ENCODE results near the gene MCM8. TPM values are rescaled to one million over a fixed set of nuclear protein-coding genes. Genes with fewer than 3 reads are reported as not detected.

The MCM8 gene
- total and polyA plus RNA-seq, 9 of the 15 experiments (the other 6 are each of a cell fraction or from before 2014, with no cell fraction given) = 4.5 to 43.8 (median 25.4) TPM

DNA sequence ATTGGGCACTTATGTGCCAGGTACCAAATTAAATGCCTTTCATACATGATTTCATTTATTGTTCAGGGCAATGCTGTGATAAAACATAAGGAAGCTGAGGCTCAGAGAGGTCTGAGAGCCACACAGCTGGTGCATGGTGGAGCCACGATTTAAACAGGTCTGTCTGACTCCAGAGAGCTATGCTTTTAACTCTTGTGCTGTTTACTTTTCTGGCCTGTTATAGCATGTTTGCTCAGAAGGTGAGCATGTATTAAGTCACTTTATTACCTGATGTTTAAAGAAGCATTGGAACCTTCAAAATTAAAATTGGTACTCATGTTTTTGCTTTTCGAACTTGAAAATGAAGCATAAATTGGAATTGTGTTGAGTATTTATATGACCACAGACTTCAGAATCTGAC lies 26.8 kb downstream of the MCM8 start (continued):
- TF ChIP-seq ETV6 (IDR thresholded peaks at IDR 0.05; ENCODE audit: borderline replicate concordance in 1 of 2, low read depth in 2 of 2, low read length in 1 of 2) (no peak), ETV6 (CRISPR knock-in tag; IDR thresholded peaks at IDR 0.05; ENCODE audit: borderline replicate concordance) (no peak), DNMT1 (IDR thresholded peaks at IDR 0.05) (no peak)

DNA sequence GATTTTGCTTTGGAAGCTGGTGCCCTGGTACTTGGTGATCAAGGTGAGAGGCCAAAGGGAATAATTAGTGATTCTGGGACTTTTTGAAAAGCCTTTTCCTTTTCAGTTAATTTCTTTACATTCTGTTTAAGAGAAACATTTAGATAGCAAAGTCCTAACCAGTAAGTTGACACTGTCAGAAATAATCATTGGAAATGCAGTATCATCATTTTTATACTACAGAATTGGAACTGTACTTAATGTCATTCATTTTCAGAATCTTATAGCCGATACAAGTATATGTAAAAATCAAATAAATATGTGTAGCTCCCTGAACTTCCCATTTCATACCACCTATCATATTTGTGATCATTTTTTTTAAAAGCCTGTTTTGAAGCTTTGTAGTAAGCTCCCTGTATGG lies 27.5 kb downstream of the MCM8 start:
- H2AFZ ChIP-seq (ENCODE audit: low read depth, low read length) = no peak overlapping the region
- H3K36me3 ChIP-seq (ENCODE audit: control insufficient read depth, insufficient read depth, low read length) = peaks cover 72% of the 10 kb centered on the region
- H3K4me3 ChIP-seq = no peak overlapping the region
- no peak for ATAC-seq
- no peaks in the 10 kb centered on the region for H3K9me3 ChIP-seq (replicated peaks; ENCODE audit: control insufficient read depth, insufficient read depth, low read depth, low read length)
- no peak overlapping the region for H3K27ac ChIP-seq (ENCODE audit: extremely low read depth, low read depth, low read length)
- ChIA-PET CTCF (ENCODE audit: low intra/inter-chr PET ratio) (no interaction called here), POLR2A (interaction anchor here (1.0 kb wide), 1 partner anchor 9 kb away, joined by 3 read pairs; no protein-coding TSS in a partner anchor)
- in situ Hi-C loops (cut with MboI) = no loop called here
- H3K9ac ChIP-seq (ENCODE audit: insufficient read depth in 1 of 2, low read depth in 2 of 2, low read length in 2 of 2) = no peak overlapping the region
- DNase-seq (ENCODE audit: extremely low read depth in 1 of 4, low spot score in 3 of 4) = no peak
- FAIRE-seq = no peak
- H4K20me1 ChIP-seq (replicated peaks; ENCODE audit: control insufficient read depth, insufficient read depth, low read length) = no peaks in the 10 kb centered on the region
- intact Hi-C loops (cut with micrococcal nuclease) = no loop called here
- no peaks in the 10 kb centered on the region for H3K4me1 ChIP-seq (replicated peaks in 1 of 2; ENCODE audit: control insufficient read depth in 2 of 2, insufficient read depth in 2 of 2, low read length in 2 of 2)
- WGBS (ENCODE audit: insufficient coverage, low coverage, missing lambda C conversion rate) = 100% methylated on average over 1 of the region's 1 CpG
- no TSS peak for BruUV-seq (replicated peaks)
- TF ChIP-seq FUS (optimal IDR thresholded peaks at IDR 0.05; ENCODE audit: low read depth, low read length) (no peak), SOX6 (IDR thresholded peaks at IDR 0.05) (no peak), ZNF57 (CRISPR knock-in tag; IDR thresholded peaks at IDR 0.05) (no peak), ZNF316 (IDR thresholded peaks at IDR 0.05) (peak; percentile 63), C11orf30 (IDR thresholded peaks at IDR 0.05; ENCODE audit: low read depth) (peak; percentile 39; the same call in 1 of the 2 replicates), MAFF (IDR thresholded peaks at IDR 0.05; ENCODE audit: low read length) (0 out of 2 replicates have a peak, but pooled peaks have one; percentile 6), RBBP5 (IDR thresholded peaks at IDR 0.05; ENCODE audit: borderline replicate concordance, insufficient read depth, low read length, poor library complexity, severe bottlenecking) (no peak)
- no peaks in the 10 kb centered on the region for H3K27me3 ChIP-seq (ENCODE audit: control insufficient read depth in 2 of 2, insufficient read depth in 2 of 2, low read length in 2 of 2)
- no peaks in the 10 kb centered on the region for H3K9me1 ChIP-seq (ENCODE audit: control insufficient read depth, insufficient read depth, low read length)
- H3K79me2 ChIP-seq (ENCODE audit: control insufficient read depth, insufficient read depth, low read length) = no peaks in the 10 kb centered on the region
- no peak overlapping the region for H3K4me2 ChIP-seq (ENCODE audit: insufficient read depth, low read length)
